IPS-NIHi7 (cell line): ENCODE results near the gene SLC18A3.

Experiments used
- DNase-seq: peaks from one replicate; pipeline ENCODE4 v3.0.0; 2012; ENCODE audit warnings: mixed read lengths; ENCODE audit errors: extremely low spot score

SLC18A3 gene

DNA sequence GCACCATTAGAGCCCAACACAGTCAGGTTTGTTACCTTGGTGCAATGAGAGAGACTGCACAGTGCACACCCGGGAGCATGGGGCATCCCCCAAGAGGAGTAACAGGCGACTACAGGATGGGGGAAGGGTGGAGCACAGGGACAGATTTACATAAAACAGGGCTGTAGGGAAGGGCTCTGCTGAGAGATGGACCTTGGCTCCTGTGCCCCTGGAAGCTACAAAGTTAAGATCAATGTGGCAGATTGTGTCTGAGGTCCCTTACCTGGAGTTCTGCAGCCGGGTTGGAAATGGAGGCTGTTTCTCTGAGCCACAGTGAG is 13.7 kb upstream of the SLC18A3 start:
- DNase-seq: peak; percentile 12

DNA sequence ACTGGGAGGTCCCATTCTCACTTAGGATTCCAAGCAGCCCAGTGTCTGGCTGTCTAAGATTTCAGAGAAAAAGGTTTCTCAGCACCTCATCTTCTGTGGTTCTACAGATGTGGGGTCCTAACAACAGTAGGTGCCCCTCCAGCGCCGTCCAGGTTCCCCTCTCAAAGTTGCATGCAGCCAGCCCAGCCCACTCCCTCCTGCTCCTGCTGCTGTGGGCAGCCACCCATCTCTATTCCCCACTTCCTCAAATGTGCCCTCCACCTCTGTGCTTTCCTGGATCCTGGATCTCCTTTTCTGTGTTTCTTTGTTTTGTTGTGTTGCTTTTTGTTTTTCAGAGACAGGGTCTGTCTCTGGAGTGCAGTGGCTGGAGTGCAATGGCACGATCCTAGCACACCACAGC is 13.3 kb upstream of the SLC18A3 start:
- no peak for DNase-seq

DNA sequence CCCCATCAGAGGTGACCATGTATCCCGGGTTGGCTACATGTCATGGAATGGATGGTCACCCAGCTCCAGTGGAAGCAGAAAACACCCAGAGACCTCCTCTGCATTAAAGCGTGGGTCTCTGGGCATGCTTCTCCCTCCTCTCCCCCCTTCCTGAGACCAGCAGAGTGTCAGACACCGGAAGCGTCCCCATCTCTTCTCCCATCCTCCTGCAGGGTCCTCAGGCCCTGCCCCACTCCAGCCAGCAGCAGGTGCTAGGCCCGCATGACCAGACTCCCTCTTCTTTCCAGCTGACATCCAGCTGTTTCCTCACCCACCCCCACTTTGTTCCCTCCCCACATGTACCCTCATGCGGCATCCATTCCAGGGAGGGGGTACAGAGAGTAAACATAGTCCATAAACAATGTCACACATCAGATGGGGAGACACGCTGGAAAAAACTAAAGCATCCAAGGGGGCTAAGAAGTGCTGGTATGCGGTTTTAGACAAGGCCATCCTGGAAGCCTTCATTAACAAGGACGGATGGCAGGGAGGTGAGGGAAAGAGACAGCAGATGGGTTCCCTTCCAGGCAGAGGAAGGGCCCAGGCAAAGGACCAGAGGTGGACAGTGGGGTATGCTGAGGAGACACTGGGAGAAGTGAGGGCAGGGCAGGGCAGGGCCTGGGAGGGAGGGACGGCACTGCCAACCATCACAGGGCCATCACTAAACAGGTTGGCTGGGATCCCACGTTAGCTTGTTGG is 12.5 kb upstream of the SLC18A3 start:
- DNase-seq: peak; percentile 5

DNA sequence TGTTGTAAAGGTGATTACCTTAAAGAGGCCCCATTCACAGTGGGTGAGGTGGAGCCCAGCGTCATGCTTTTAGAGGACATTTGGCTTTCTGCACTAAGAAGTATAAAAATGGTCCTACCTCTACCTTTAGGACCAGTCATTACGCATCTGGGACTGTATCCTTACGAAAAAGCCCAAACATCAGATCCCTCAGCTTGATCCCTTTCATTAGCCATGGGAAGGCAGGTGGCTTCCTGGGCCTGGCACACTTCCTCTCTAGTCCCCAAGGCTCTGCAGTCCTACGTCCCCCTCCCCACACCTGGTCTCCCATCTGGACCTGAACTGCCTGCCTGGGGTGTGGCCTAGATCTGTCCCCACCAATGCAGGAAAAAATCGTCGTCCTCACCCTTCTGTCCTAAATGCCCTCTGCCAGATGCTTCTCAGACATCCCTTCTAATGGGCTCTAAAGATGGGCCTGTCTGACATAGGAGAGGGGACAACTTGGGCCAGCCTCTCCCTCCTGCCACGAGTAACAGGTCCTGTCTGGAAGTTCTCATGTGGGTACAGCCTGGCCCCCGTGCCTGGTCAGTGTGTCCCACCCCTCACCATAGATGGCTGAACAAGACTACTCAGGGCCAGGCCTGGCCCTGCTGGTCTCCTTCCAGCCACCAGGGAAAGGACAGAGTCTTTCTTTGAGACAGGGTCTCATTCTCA is 11.8 kb upstream of the SLC18A3 start:
- DNase-seq: peak; percentile 2

DNA sequence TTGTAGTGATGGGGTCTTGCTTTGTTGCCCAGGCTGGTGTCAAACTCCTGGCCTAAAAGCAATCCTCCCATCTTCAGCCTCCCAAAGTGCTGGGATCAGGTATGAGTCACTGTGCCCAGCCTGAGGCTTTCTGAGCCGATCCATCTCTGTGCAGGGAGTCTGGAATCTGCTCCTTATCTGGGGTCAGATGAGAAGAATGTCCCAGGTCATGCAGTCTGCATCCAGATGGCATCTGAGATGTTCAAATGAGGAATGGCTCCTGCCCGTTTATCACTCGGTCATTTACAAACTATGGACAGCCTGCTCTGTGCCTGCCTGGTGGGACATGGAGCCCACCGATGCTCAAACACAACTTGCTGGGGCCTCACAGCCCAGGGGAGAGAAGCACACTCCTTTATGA is 11.1 kb upstream of the SLC18A3 start:
- DNase-seq: peak; percentile 2

DNA sequence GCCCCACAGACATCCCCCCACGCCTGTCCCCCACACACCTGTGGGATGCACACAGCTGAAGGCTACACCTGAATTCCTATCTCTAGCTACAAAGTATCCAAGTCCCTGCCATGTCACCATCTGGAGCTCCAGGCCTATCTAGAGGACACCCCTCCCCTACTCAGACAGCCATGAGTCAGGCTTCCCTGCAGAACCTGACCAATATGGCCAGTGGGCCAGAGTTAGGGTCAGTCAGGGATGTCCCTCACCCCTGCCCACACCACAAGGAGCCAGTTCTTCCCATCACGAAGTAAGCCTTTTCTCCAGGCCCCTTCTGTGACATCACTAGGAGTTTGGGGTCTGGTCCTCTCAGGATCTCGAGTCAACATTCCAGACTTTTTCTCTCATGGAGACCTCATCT is 10.6 kb upstream of the SLC18A3 start:
- DNase-seq: peak; percentile 3

DNA sequence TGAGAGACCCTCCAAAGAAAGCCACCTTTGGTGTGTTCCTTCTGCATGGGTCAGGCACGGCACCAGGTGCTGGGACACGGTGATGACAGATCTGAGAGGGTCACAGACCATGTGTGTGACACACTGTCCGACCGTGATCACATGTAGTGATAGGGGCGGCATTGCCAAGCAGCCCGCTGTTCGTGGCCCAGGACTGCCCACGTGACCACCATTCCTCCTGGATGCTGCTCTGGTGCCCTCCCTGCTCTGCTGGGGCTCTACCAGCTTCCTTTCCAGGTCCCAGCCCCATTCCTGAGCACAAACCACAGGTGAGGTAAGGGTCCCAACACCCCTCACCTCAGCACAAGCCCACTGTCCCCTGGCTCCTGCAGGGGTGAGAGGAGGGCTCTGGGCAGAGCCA is 10.1 kb upstream of the SLC18A3 start:
- DNase-seq: no peak

DNA sequence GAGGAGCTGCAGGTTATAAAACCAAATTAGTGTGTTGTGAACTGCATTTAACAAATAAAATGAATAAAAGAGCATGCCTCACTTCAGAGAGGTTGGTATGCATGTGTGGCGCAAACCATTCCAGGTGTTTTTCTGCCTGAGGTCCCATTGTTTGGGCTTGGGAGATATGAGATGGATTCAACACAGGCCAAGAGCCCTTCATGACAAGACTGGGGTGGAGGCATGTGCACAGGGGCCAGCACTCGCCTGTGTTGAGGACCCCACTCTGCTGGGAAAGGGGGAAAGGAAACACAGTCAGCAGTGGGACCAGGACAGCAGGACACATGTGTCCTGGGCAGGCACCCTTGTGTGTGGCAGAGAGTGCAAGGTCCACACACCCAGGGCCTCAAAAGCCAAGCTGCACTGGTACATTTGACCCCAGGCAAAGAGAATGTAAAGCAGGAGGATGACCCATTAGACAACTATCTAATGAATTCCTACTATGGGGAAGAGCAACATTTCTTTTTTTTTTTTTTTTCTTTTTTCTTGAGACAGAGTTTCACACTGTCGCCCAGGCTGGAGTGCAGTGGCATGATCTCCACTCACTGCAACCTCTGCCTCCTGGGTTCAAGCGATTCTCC is 9.2 kb upstream of the SLC18A3 start:
- no peak for DNase-seq

DNA sequence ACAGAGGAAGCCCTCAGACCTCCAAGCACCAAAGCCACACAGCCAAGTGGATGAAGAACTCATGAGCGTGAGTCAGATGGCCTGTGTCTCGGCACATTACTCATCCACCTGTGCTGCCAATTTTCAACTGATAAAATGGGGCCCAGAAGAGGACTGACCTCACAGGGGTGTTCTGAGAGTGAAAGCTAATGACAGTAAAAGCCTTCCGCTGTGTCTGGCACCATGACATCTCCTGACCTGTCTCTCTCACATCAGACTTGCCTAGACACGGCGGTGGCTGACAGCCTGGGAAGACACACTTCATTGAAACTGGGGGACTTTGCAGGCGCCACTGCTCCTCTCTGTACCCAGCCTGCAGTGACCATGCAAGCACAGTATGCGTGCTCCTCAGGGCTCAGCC is 8.3 kb upstream of the SLC18A3 start:
- DNase-seq: no peak

DNA sequence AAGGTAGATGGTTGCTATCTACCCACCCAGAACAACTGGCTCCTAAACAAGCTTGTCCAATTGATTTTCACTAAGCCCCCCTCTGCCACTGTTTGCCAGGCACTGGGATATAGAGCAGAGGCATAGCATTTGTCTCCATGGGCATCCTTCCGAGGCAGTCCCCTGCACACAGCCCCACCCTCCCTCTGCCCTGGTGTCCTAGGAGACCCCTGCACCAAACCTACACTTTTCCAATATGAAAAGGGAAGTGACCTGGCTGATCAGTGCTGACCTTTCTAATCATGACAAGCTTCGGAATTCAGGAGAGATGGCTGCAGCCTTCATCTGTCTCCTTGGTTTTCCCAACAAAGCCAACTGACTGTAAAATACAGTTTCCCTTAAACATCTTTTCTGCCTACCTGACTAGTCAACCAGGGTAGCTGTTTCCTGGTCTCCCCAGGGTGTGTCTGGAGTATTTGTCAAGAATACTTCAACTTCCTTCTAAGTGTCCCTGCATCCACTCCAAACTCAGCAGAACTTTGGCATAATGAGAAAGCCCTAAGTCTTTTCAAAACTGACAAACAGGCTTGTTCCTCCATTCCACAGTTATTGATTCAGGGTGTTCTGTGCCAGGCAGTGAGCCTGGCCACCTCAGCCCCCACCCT is 7.6 kb upstream of the SLC18A3 start:
- DNase-seq: no peak

DNA sequence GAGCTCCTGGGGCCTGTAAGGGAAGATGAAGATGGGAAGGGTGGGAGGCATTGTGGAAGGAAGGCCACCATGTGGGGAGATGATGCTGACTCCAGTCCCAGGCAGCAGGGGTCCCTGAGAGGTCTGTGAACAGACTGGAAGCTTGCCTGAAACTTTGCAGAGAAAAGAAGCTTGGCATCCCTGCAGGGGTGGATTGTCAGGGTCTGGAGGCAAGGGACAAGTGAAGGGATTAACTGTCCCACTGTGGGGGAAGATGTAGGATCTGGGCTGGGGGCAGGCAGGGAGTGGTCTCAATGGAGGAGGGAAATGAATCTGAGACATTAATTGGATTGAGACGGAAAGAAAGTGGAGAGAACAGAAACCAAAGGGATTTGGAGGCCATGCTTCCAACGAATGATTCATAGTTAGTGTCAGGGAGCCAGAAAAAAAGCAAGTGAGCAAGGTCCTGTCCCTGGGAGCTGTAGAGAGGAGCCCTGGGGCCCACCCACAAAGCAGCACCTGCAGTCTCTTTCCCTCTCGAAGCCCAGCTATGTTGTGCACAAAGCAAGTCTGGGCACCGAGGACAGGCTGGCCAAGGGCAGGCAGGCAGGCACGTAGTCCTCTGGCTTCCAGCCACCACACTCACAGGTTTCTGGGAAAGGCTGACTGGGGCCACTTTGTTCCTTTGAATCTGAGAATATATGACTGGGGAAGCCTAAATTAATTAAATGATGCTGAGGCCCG is 4.7 kb upstream of the SLC18A3 start:
- DNase-seq: no peak

DNA sequence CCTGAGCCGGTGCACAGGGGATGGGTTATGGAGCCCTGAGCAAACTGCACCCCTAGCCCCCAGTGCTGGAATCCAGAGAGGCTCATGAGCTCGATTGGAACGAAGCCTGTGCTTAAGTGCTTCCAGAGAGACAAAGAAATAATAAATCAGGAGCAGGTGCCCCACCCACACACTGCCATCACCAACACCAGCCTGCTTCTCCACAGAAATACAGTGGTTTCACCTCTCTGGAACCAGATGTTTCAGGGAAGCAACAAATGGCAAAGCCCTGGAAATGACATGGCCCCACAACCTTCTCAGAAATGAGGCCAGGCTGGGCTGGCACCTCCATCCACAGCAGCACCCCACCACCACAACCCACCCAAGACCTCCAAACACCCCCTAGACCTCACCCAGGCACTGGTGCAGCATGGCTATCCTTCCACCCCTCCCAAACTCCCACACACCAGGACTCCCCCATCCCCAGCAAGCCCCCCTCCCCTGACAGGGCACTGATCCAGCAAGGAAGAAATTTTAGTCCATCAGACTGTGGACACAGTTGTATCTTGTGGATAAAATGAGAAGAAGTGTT is 4.1 kb upstream of the SLC18A3 start:
- DNase-seq: no peak

DNA sequence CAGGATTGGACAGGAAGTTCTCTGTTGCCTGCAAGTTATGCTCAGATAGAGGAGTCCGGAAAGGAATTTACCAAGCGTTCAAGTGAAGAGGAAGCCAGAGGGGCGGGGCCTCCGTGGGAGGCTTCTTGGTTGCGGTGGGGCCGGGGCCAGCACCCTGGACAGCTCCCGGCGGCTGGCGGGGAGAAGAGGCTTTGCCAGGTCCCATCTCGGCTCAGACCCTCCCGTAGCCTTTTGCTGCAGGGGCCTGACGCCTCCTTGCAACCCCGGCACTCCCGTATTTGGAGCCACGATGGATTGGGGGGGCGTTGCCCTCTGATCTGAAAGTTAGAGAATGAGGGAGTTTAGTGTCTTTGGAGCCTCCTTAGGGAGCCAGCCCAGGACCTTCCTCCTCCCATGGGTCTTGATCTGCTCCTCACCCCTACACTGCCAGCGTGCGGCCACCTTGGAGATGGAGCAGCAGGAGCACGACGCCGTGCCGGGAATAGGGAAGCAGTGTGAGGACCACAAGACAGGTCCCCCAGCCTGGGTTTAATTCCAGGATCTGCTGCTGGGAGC is 3.1 kb upstream of the SLC18A3 start:
- peak; percentile 93 for DNase-seq

DNA sequence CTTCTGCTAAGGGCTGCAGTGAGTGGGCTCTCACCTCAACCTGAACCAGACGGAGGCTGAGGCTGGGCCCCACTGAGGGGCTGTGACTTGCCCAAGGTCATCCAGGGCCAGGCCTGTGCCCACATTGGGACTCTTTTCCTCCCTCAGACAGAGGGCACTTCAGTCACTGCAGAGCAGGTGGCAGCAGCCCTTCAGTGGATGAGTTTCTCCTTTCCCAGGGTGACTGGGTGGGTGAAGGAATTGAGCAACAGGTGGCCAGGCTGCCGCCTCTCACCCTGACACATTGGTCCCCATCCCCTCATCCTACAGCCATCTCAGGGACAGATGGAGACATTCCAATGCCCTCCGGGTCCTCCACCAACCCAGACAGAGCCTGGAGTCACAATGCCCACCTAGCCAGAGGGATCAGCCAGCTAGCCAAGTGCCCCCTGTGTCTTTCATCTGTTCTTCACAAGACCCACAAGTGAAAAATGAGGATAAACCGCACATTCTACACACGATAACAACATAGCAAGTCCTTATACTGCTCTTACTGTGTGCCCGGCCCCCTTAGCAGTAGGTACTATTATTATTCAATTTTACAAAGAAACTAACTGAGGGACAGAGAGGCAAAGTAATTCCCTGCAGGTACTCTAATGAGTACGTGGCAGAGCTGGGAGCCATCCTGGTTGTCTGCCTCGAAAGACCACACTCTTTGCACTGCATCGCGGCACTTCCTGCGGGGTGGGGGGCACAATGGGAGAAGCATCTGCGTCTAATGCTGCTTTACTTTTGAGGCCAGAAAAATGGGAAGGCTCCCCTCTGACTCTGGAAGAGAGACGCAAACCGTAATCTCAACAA is 1.7 kb upstream of the SLC18A3 start:
- no peak for DNase-seq

DNA sequence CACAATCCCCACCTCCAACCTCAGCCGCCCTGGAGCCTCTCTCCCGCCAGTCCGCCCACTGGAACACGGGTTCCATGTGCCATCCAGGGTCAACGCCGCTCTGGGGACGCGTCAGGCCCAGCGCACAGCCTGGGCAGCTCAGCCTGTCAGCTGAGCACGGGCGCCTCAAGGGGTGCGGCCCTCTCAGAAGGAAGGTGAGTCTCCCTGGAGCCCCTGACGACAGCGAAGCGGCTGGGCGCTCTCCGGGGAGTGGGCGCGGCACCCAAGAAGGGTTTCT is 1.2 kb upstream of the SLC18A3 start:
- DNase-seq: no peak

DNA sequence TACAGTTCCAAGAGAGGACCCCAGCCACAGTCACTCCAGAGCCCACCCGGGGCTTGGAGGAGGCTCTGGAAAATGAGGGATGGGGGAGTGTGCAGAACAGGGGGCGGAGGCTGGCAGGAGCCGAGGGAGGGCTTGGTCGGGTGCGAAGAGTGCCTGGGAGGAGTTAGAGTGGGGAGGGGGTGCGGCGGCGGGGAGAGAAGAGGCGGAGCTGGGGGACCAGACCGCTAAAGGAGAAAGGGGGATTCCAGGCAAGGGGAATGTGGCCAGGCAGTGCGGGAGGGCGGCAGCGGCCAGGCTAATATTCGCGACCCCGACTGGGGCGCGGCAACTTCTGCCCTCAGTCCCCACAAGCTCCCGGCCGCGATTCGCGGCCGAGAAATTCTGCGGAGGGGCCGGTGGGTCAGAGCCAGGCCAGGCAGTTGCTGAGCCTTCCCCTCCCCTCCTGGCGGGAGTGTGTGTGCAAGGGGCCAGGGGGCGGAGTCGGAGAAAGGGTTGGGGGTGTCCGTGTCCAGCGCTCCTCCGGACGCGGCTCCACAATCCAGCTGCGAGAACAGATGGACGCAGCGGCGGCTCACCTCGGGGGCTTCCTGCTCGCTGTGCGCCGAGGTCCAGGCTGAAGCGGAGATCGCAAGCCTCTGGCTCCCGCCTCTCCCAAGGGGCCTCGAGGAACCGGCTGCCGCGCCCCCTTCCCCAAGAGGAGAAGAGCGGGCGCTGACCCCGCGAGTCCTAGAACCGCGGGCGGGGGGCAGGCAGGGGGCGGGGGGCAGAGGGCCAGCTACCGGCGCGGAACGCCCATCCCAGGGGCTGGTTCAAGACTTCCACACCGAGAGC is 612 bp upstream of the SLC18A3 start:
- DNase-seq: peak; percentile 67

DNA sequence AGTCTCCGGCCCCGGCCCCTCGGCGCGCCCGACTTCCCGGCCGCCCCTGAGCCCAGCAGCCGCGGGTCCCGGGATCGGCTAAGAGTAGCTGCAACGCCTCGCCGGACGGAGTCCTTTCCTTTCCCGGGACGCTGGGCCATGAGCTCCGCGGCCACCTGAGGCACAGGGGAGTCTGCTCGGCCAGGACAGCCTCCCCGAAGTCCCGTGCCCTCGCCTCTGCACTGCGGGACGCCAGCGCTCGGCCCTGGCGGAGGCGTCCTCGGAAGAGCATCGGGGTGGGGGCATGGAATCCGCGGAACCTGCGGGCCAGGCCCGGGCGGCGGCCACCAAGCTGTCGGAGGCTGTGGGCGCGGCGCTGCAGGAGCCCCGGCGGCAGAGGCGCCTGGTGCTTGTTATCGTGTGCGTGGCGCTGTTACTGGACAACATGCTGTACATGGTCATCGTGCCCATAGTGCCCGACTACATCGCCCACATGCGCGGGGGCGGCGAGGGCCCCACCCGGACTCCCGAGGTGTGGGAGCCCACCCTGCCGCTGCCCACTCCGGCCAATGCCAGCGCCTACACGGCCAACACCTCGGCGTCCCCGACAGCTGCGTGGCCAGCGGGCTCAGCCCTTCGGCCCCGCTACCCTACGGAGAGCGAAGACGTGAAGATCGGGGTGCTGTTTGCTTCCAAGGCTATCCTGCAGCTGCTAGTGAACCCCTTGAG is 502 bp downstream of the SLC18A3 start:
- no peak for DNase-seq

DNA sequence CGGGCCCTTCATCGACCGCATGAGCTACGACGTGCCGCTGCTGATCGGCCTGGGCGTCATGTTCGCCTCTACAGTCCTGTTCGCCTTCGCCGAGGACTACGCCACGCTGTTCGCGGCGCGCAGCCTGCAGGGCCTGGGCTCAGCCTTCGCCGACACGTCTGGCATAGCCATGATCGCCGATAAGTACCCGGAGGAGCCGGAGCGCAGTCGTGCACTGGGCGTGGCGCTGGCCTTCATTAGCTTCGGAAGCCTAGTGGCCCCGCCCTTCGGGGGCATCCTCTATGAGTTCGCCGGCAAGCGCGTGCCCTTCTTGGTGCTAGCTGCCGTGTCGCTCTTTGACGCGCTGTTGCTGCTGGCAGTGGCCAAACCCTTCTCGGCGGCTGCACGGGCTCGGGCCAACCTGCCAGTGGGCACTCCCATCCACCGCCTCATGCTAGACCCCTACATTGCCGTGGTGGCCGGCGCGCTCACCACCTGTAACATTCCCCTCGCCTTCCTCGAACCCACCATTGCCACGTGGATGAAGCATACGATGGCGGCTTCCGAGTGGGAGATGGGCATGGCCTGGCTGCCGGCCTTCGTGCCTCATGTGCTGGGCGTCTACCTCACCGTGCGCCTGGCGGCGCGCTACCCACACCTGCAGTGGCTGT is 1.2 kb downstream of the SLC18A3 start:
- peak; percentile 38 for DNase-seq
